Lung (tissue), 12 donors: ENCODE measurements around the gene DNAH10. TPM values are rescaled to one million over a fixed set of nuclear protein-coding genes. Genes with fewer than 3 reads are reported as not detected.
A peak's percentile ranks its signal among the peaks of the same experiment; 100 is the strongest.

ENCODE experiments used
- ATAC-seq: fragments of 200-7000 bp; cut with Tn5 transposase; one replicate; pipeline ENCODE4 v1.9.1; 2020; ENCODE audit warnings: moderate number of reproducible peaks; ENCODE audit not compliant: insufficient read depth, low FRiP score
- DNase-seq, 3 donors: peaks; one replicate each; pipeline ENCODE4 v3.0.0-alpha.2; 2013 to 2017
- H3K27ac ChIP-seq, 2 donors: one replicate each; pipeline ENCODE4 v1.5.1; 2013; ENCODE audit warnings: mild to moderate bottlenecking in 2 of 2, moderate library complexity in 2 of 2, control low read depth in 1 of 2, inconsistent platforms in 1 of 2, low read depth in 1 of 2, low read length in 1 of 2
- H3K27me3 ChIP-seq, 3 donors: one replicate each; pipeline ENCODE4 v1.5.1; 2013; ENCODE audit warnings: low read length in 2 of 3; ENCODE audit not compliant: control insufficient read depth in 3 of 3, insufficient read depth in 3 of 3
- H3K36me3 ChIP-seq, 4 donors: one replicate each; pipeline ENCODE4 v1.5.1; 2013; ENCODE audit warnings: low read length in 4 of 4, mild to moderate bottlenecking in 1 of 4, moderate library complexity in 1 of 4; ENCODE audit not compliant: control insufficient read depth in 4 of 4, insufficient read depth in 4 of 4
- H3K4me1 ChIP-seq, 5 donors: one replicate each; pipeline ENCODE4 v1.5.1; 2013; ENCODE audit warnings: low read length in 5 of 5, mild to moderate bottlenecking in 2 of 5, moderate library complexity in 1 of 5; ENCODE audit not compliant: control insufficient read depth in 5 of 5, insufficient read depth in 5 of 5
- H3K4me3 ChIP-seq: one replicate; pipeline ENCODE4 v1.5.1; 2013; ENCODE audit warnings: mild to moderate bottlenecking, control low read depth, moderate library complexity
- H3K9ac ChIP-seq, 2 donors: one replicate each; pipeline ENCODE4 v1.5.1; 2013; ENCODE audit warnings: low read length in 2 of 2, control low read depth in 1 of 2; ENCODE audit not compliant: insufficient read depth in 1 of 2
- H3K9me3 ChIP-seq, 4 donors: one replicate each; pipeline ENCODE4 v1.5.1; 2013; ENCODE audit warnings: low read length in 3 of 4, mild to moderate bottlenecking in 1 of 4, moderate library complexity in 1 of 4; ENCODE audit not compliant: control insufficient read depth in 4 of 4, insufficient read depth in 3 of 4
- WGBS, 2 donors: extraction: QIAGEN DNeasy Blood & Tissue Kit; methylation state at CpG; one replicate each; pipeline ENCODE4 v1.1.7; 2013; 5-methylcytosine and 5-hydroxymethylcytosine counted together
- polyA plus RNA-seq, 2 donors: library from polyadenylated mRNA; stranded (reverse); fragments of 200-250 nt; gene quantifications; one replicate each; pipeline ENCODE4 v1.2.1, GENCODE V29; 2013
- total RNA-seq, 2 donors: library from RNA; depleted of rRNA in 1 of 2; stranded (reverse); fragments of >200 nt in 1 of 2; gene quantifications; one replicate each; pipeline ENCODE4 v1.2.1, GENCODE V29; 2014 to 2021
- TF ChIP-seq, protein P1 (sequence below): IDR thresholded peaks from 2 replicates; pipeline ENCODE4 v1.5.1; 2012; ENCODE audit warnings: mild to moderate bottlenecking; ENCODE audit errors: control extremely low read depth, extremely low read depth
- donor health status: control.
- donor health status: control.
- donor health status: Bipolar disorder and iron deficiency.
- donor health status: healthy.
- donor health status: DM: yes; HTN: yes; CAD: no.

Gene DNAH10
- total and polyA plus RNA-seq, 4 donors: 2.0 to 21.7 (median 9.1) TPM

DNA sequence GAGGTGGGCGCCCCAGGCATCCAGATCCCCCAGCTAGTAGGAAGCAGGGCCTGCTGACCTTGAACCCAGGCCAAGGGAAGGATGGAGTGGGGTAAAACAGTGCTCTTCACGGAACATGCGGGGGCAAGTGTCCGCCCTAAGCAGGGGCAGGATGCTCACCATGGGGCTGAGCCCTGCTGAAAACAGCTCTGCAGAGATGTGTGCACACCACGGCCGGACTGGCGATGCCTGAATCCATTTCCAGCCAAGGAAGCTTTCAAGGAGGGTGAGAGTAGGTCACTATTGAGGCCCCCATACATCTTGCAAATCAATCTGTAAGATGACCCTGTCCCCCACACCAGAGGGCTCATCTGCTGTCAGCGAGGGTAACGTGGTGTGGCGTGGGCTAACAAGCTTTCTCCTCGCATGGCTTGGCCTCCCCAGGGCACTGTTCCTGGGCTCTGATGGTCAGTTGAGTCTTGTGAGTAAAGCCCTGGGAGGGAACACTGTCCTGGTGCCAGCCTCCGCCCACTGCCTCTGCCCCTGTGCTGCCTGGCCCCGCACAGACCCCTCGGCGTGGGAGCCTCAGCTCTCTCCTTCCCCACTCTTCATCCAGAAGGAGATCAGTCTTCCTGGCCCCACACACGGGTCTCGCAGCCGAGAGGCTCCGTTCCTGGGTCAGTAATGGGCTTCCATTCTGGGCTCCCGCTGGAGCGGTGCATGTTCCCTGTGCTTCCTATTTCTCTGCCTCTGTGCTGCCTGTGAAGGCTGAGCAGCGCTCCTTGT, 141.4 kb downstream of the DNAH10 start:
- Histone ChIP-seq H3K4me3 (no peak overlapping the region), H3K36me3 (no peaks in the 10 kb centered on the region), H3K9me3 (no peaks in the 10 kb centered on the region), H3K27me3 (no peaks in the 10 kb centered on the region), H3K9ac (no peak overlapping the region), H3K27ac (no peak overlapping the region), H3K4me1 (peaks cover 0 to 18% (median 0%) of the 10 kb centered on the region in 5 donors)
- no peak for DNase-seq
- WGBS, 2 donors: 90 to 92% methylated on average over 22 of the region's 22 CpGs
- ATAC-seq: no peak
- TF ChIP-seq, protein P1, sequence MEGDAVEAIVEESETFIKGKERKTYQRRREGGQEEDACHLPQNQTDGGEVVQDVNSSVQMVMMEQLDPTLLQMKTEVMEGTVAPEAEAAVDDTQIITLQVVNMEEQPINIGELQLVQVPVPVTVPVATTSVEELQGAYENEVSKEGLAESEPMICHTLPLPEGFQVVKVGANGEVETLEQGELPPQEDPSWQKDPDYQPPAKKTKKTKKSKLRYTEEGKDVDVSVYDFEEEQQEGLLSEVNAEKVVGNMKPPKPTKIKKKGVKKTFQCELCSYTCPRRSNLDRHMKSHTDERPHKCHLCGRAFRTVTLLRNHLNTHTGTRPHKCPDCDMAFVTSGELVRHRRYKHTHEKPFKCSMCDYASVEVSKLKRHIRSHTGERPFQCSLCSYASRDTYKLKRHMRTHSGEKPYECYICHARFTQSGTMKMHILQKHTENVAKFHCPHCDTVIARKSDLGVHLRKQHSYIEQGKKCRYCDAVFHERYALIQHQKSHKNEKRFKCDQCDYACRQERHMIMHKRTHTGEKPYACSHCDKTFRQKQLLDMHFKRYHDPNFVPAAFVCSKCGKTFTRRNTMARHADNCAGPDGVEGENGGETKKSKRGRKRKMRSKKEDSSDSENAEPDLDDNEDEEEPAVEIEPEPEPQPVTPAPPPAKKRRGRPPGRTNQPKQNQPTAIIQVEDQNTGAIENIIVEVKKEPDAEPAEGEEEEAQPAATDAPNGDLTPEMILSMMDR: no peak

DNA sequence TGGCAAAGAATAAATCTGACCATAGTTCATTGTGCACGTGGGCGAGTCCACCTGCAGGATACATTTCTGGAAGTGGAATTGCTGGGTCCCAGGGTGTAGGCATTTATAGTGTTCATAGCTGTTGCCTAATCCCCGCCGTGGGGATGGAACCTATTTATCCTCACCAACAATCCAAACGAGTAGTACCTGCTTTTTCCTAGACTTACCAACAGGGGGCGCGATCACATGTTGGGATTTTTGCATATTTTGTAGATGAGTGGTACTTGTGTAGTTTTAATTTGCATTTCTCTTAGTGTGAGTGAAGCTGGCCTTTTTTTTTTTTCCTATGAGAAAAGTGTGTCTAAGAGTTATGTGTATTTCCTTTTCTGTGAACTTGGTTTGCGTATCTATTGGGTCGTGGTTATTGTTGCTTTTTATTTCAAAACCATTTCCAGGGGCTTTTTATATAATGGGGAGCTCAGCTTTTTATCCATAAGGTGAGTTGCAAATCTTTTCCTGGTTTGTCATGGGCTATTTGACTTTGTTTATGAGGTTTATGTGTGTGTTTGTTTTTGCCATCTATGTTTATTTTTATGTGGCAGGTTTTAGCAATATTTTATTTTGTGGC, 143.3 kb downstream of the DNAH10 start:
- Histone ChIP-seq H3K4me1 (peaks cover 0 to 18% (median 0%) of the 10 kb centered on the region in 5 donors), H3K27me3 (no peaks in the 10 kb centered on the region), H3K36me3 (no peaks in the 10 kb centered on the region), H3K27ac (no peak overlapping the region), H3K9me3 (no peaks in the 10 kb centered on the region), H3K4me3 (no peak overlapping the region), H3K9ac (no peak overlapping the region)
- DNase-seq (peak; percentile 50 to 71 (median 69)), ATAC-seq (peak; percentile 82)
- TF ChIP-seq, protein P1: peak; percentile 78
- WGBS, 2 donors: 16 to 21% methylated on average over 9 of the region's 9 CpGs

DNA sequence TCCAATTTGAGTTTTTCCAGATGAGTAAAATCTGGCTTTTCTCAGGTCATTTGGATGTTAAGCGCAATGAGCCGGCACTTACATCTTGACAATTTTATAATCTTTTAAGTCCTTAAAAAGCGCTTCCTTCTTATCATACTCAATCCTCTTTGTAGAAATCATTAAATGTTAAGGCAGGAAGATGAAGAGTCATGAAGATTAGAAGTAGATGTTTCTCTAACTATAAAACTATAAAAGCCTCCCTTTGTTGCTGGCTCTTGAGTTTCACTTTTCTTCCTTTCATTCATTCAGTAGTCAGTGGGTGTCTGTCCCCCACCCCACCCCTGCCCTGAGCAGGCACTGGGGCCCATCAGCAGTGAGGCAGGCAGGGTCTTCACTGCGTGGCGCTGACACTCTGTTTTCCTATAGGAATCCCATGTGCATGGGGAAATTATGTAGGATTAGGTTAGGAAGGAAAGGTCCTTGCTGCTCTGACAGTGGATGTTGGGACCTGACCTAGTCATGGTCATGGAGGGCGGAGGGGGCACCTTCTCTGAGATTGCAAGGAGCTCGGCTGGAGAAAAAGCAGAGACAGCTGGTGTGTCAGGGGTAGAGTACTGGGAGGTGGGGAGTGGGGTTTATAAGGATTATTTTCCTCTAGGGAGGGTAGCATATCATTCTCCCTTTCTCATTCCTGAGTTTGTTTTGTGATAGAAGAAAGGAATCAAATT, 144.8 kb downstream of the DNAH10 start:
- TF ChIP-seq, protein P1: no peak
- ATAC-seq (no peak), DNase-seq (peak in 2 of 3 donors; percentile 45 to 72)
- Histone ChIP-seq H3K27me3 (no peaks in the 10 kb centered on the region), H3K9ac (no peak overlapping the region), H3K9me3 (no peaks in the 10 kb centered on the region), H3K4me1 (peaks cover 0 to 18% (median 0%) of the 10 kb centered on the region in 5 donors), H3K4me3 (no peak overlapping the region), H3K27ac (no peak overlapping the region), H3K36me3 (no peaks in the 10 kb centered on the region)
- WGBS, 2 donors: 95 to 99% methylated on average over 7 of the region's 7 CpGs
